Measurements from ENCODE around the gene SUPT5H.
A peak's percentile ranks its signal among the peaks of the same experiment; 100 is the strongest.

Gene SUPT5H

DNA sequence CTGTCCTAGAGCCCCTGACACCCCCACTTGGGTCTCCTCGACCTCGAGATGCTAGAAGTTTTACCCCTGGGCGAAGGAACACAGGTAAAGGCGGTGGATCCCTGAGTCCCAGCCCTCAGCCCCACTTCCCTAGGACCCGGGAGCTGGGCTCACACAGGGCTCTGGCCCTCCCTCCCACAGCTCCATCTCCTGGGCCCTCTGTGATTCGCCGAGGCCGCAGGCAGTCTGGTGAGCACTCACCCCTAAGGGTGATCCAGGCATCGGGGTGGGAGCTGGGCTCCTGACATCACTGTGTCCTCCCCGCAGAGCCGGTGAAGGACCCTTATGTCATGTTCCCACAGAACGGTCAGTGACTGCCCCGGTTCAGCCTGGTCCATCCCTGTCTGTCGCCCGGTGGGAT lies 24.6 kb upstream of the SUPT5H start:
- DNase-seq: no peak

DNA sequence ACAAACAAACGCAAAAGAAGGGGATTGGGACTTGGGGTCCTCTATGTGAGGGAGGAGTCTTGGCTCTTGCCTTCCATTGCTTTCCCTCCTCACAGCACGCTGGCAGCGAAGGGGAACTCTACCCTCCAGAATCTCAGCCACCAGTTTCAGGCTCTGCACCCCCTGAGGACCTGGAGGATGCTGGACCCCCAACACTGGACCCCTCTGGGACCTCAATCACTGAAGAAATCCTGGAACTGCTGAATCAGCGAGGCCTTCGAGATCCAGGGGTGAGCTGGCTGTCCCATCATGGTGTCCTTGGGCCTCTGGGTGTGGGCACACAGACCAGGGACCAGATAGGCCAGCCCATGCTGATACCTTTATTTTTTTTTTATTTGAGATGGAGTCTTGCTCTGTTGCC lies 23.4 kb upstream of the SUPT5H start:
- no peak for DNase-seq
- in situ Hi-C loops (cut with HindIII; ENCODE audit: low pct_ligation_motif_present, low pct_unique_long_range_greater_than_20kb, low sequenced_read_pairs): no loop called here

More for the DNA sequence above, 24.6 kb upstream of the SUPT5H start:
- in situ Hi-C loops (cut with HindIII; ENCODE audit: low pct_ligation_motif_present, low pct_unique_long_range_greater_than_20kb, low sequenced_read_pairs): no loop called here

DNA sequence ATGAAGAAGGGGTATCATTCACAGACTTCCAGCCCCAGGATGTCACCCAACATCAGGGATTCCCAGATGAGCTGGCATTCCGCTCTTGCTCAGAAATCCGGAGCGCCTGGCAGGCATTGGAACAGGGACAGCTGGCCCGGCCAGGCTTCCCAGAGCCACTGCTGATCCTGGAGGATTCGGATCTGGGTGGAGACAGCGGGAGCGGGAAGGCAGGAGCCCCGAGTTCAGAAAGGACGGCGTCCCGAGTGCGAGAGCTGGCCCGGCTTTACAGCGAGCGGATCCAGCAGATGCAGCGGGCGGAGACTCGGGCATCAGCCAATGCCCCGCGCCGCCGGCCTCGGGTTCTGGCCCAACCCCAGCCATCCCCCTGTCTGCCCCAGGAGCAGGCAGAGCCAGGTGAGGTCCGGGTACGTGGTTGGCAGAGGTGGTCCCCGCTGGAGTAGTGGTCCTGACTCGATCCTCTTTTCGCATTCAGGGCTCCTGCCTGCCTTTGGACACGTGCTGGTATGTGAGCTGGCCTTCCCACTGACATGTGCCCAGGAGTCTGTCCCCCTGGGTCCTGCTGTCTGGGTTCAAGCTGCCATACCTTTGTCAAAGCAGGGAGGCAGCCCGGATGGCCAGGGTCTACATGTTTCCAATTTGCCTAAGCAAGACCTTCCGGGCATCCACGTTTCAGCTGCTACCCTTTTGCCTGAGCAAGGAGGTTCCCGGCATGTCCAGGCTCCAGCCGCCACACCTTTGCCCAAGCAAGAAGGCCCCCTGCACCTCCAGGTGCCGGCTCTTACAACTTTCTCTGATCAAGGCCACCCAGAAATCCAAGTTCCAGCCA lies 21.9 kb upstream of the SUPT5H start:
- no peak for DNase-seq

DNA sequence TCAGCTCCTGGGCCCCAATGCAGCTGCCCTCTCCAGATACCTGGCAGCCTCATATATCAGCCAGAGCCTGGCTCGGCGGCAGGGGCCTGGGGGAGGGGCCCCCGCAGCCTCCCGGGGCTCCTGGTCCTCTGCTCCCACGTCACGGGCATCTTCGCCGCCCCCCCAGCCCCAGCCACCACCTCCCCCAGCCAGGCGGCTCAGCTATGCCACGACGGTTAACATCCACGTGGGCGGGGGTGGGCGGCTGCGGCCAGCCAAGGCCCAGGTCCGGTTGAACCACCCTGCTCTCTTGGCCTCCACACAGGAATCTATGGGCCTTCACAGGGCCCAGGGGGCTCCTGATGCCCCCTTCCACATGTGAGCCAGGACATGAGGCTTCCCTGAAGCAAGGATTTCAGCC lies 20.4 kb upstream of the SUPT5H start:
- in situ Hi-C loops (cut with HindIII; ENCODE audit: low pct_ligation_motif_present, low pct_unique_long_range_greater_than_20kb, low sequenced_read_pairs): no loop called here
- no peak for DNase-seq

More for the DNA sequence above, 21.9 kb upstream of the SUPT5H start:
- in situ Hi-C loops (cut with HindIII; ENCODE audit: low pct_ligation_motif_present, low pct_unique_long_range_greater_than_20kb, low sequenced_read_pairs): no loop called here

DNA sequence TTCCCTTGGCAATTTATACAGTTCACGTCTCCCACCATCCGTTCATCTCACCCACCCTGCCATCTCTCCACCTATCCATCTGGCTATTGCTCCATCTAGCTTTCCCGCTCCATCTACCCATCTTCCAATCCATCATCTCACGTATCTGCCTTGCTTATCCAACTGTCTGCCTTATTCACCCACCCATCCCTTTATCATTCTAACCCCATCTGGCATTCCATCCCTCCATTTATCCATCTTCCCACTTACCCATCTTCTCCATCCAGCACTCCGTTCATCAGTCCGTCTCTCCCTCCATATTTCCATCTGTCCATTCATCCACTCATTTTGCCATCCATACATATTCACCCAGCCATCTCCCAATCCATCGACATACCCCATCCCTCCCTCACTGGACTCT lies 19.6 kb upstream of the SUPT5H start:
- DNase-seq: no peak
- in situ Hi-C loops (cut with HindIII; ENCODE audit: low pct_ligation_motif_present, low pct_unique_long_range_greater_than_20kb, low sequenced_read_pairs): no loop called here

DNA sequence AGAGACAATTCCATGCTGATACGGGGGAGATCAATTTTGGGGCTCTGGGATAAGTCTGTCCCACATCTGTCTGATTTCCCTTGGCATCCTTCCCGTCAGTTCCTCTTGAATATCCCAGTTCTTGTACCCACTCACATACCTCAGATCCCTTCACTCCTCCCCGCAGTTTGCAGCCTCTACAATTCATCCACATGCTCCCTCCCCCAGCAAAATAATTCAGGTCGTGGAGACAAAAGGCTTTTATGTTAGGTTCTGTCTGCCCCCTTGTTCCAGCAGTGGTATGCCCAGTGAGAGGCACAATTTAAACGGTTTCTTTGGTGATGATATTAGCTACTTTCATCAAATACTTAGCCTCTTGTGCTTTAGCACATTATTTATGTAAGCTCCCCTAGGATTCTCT lies 19.2 kb upstream of the SUPT5H start:
- DNase-seq: no peak
- in situ Hi-C loops (cut with HindIII; ENCODE audit: low pct_ligation_motif_present, low pct_unique_long_range_greater_than_20kb, low sequenced_read_pairs): no loop called here

DNA sequence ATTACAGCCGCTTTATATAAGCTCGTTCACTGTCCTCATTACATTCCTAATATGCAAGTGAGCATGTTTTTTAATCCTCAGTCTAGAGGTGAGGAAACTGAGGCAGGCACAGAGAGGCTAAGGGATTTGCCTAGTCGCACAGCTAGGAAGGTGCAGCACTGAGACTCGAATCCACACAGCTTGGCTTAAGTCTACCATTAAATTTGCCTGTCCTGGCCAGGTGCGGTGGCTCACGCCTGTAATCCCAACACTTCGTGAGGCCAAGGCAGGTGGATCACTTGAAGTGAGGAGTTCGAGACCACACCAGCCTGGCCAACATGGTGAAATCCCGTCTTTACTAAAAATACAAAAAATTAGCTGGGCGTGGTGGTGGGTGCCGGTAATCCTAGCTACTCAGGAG lies 17.7 kb upstream of the SUPT5H start:
- no peak for DNase-seq
- in situ Hi-C loops (cut with HindIII; ENCODE audit: low pct_ligation_motif_present, low pct_unique_long_range_greater_than_20kb, low sequenced_read_pairs): no loop called here

DNA sequence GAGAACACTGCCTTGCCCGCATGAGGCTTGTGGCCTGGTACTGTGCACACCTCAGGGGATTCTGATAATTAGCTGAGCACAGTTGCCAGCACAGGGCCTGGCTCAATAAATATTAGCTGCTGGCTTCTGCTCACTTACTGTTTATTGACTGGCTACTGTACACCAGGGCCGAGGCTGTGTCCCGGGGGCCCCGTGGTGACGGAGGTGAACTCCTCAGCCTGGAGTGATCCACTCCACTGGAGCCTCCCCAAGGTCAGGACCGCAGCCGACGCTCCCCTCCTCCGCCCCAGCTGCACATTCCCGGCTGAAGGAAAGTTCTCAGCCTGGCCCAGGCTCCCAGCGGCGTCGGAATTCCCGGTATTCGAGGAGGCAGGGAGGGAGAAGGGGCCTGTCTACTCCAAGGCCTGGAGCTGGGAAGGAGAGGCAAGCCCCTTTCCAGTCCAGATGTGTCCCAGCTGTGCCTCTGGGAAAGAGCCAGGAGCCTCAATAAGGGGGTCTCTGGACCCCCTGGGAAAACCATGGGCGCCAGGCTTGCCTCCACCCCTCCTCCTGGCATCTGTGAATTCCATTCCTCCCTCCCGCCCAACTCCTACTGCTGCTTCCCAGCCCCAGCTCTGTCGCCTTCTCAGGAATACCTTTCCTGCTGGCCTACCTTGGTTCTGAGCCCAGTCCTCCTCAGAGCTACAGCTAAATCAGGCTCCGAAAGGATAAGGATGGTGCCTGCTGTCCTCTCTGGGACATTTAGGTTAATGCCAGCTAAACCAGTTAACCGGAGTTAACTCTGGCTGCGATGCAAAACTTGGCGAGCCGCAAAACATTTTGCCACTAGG lies 16.9 kb upstream of the SUPT5H start:
- peak; percentile 80 for DNase-seq
- in situ Hi-C loops (cut with HindIII; ENCODE audit: low pct_ligation_motif_present, low pct_unique_long_range_greater_than_20kb, low sequenced_read_pairs): no loop called here

DNA sequence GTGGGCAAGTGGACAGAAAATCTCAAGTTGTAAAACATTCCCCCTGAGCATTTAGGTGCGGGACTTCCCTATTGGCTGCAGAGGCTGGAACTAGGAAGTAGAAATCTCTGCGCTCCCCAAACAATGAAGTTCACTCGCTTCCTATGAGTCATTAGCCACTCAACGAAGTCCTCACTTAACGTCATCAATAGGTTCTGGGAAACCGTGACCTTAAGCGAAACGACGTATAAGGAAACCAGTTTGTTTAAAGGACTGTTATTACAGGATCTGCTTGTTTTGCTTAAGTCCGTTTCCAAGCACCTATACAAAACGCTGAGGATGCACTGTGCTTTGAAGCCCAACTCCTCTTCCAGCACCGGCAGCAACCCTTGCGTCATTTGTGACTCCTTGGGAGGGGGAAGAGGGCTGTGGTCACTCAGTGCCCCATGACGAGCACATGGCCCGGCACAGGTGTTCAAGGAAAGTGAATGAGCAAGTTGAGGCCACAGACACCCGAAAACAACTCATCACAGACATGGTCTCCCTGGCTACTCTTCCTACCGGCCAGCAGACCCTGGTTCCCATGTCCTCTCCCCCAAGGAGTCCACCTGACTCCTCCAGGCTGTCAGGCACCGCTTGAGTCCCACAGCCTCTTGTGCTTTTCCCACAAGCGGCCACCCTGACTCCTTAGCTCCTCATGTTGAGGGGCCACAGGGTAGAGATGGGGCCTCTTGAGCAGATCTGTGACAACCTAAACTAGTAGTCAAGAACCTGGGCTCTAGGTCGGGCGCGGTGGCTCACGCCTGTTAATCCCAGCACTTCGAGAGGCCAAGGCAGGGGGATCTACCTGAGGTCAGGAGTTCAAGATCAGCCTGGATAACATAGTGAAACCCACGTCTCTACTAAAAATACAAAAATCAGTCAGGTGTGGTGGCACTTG lies 14.4 kb upstream of the SUPT5H start:
- peak; percentile 96 for DNase-seq
- in situ Hi-C loops (cut with HindIII; ENCODE audit: low pct_ligation_motif_present, low pct_unique_long_range_greater_than_20kb, low sequenced_read_pairs): no loop called here

DNA sequence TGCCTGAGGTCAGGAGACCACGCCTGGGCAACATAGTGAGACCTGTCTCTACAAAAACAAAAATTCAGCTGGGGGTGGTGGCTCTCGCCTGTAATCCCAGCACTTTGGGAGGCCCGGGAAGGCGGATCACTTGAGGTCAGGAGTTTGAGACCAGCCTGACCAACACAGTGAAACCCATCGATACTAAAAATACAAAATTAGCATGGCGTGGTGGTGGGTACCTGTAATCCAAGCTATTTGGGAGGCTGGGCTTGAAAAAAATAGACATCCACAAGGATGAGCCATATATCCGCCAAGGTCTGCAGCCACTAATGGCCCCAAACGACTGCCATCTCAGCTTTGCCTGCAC lies 12.7 kb upstream of the SUPT5H start:
- in situ Hi-C loops (cut with HindIII; ENCODE audit: low pct_ligation_motif_present, low pct_unique_long_range_greater_than_20kb, low sequenced_read_pairs): no loop called here
- no peak for DNase-seq

DNA sequence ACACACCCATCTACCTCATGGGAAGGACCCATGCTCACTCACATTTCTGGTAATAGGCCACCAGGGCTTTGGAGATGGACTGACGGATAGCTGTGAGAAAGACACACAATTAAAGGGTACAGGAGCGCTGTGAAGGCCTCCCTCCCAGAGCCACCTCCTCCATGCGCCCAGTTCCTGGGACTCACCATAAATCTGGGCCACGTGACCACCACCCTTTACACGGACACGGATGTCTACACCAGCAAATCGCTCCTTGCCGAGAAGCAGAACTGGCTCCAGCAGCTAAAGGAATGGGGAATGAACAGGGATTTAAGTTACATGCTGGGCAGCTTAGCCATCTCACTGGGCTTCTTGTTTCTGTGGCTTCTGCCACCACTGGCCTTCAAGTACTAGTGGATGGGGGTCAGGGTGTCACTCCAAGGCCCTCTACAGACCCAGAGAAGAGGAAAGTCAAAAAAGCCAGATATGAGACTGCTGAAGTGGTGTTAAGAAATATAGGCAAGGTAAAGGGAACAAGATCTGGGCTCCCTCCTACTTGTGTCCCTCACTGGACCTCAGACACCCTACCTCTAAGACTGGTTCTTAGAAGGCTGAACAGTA lies 11.8 kb upstream of the SUPT5H start:
- in situ Hi-C loops (cut with HindIII; ENCODE audit: low pct_ligation_motif_present, low pct_unique_long_range_greater_than_20kb, low sequenced_read_pairs): no loop called here
- no peak for DNase-seq

DNA sequence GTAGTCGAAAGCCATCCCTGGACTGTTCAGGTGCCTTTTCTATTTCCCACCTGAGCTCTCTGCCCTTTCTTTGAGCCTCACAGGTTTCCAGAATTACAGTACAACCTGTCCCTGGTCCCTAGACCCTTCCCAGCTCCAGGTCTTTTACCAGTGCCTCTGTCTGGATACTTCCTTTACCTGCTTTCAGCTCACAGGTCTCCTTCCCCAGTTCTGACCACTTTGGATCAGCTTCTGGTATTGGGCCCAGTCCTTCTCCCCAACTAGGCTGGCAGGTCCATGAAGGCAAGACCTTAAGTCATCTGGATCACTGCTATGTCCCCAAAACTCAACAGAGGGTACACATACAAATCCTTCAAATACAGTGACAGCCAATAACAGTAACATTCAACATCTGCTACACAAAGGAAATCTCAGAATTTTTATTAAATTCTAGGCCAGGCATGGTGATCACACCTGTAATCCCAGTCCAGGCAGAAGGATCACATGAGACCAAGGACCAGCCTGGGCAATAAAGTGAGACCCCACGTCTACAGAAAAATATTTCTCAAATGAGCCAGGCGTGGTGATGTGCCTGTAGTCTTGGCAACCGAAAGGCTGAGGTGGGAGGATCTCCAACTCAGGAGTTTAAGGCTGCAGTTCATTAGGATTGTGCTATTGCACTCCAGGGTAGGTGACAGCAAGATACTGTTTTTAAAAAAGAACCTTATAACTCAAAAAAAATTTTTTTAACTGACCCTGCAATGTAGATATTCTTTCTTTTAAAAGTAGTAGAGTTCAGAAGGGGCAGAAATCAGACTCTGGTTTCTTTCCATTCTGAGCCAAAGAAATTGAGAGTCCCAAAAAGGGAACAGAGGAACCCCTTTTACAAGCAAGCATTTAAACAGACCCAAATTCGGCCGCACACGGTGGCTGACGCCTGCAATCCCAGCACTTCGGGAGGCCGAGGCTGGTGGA lies 11.0 kb upstream of the SUPT5H start:
- DNase-seq: no peak
- in situ Hi-C loops (cut with HindIII; ENCODE audit: low pct_ligation_motif_present, low pct_unique_long_range_greater_than_20kb, low sequenced_read_pairs): no loop called here

DNA sequence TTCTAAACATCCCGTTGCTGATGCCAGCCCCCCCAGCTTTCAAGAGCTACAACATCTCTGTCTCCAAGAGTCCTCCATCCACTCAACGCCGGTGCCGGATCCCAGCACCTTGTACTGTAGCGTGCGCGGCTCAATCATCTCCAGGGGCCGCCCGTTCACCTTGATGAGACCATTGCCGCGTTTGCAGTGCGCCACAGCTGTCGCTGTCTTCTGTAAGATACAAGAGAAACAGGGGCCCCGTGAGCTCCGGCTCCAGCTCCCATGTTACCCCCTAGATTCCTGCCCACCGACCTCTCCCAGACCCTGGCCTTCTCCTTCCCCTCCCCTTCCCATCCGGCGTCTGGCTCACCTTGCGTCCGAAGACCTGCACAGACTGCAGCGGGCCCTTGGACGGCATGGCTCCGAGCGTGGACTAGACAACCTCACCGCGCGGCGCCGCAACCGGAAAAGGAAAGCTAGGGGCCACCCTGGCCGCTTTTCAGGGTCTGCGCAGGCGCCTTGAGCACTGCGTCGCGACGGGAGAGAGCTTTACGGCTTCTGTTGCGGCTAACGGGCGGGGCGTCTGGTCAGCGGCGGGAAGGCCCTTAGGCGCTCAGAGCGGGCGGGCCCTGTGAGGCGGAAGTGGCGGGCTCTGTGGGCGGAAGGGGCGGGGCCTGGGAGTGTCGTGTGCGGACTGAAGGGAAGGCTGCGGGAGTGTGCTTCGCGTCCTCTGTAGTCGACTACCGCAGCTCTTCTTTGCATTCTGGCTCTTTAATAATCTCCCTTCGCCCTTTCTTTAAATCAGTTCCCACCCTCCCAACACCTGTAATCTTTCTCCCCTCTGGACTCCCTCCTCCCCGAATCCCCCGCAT lies 9.7 kb upstream of the SUPT5H start, which contains the start of gene RPS16:
Gene RPS16, minus strand, starts transcription at position 451 of the 851 bp plus-strand sequence. Its CDS starts 54 bp downstream, at position 397.
- in situ Hi-C loops (cut with HindIII; ENCODE audit: low pct_ligation_motif_present, low pct_unique_long_range_greater_than_20kb, low sequenced_read_pairs): no loop called here

DNA sequence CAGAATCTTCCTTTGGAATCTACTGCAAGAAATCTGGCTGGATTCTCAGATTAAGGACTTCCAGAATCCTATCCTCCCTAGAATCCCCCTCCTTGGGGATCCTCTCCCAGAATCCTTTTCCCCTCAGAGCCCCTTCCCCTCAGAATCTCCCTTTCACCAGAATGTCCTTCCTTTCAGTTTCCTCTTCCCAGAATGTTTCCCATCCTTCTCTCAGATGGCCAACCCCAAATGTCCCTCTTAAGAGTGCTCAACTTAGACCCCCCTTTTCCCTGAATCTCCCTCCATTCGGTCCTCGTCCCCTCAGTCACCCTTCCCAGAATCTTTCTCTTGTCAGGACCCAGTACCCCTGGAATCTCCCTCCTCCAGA lies 9.0 kb upstream of the SUPT5H start:
- in situ Hi-C loops (cut with HindIII; ENCODE audit: low pct_ligation_motif_present, low pct_unique_long_range_greater_than_20kb, low sequenced_read_pairs): no loop called here

More for the DNA sequence above, 9.7 kb upstream of the SUPT5H start, which contains the start of gene RPS16:
- peak; percentile 96 for DNase-seq

DNA sequence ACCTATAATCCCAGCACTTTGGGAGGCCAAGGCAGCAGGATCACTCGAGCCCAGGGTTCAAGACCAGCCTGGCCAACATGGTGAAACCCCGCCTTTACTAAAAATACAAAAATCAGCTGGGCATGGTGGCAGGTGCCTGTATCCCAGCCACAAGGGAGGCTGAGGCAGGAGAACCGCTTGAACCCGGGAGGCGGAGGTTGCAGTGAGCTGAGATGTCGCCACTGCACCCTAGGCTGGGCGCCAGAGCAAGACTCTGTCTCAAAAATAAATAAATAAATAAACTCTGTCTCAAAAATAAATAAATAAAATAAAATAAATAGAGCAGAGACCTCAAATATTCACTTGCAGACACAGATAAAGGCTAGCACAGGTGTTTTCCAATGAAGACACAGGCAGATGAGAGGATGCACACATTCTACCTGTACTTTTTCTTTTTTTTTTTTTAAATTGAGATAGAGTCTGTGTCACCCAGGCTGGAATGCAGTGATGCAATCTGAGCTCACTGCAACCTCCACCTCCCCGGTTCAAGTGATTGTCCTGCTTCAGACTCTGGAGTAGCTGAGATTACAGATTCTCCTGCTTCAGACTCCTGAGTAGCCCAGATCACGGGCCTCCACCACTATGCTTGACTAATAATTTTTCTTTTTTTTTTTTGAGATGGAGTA lies 7.0 kb upstream of the SUPT5H start:
- in situ Hi-C loops (cut with HindIII; ENCODE audit: low pct_ligation_motif_present, low pct_unique_long_range_greater_than_20kb, low sequenced_read_pairs): no loop called here
- peak; percentile 44 for DNase-seq

More for the DNA sequence above, 9.0 kb upstream of the SUPT5H start:
- no peak for DNase-seq

DNA sequence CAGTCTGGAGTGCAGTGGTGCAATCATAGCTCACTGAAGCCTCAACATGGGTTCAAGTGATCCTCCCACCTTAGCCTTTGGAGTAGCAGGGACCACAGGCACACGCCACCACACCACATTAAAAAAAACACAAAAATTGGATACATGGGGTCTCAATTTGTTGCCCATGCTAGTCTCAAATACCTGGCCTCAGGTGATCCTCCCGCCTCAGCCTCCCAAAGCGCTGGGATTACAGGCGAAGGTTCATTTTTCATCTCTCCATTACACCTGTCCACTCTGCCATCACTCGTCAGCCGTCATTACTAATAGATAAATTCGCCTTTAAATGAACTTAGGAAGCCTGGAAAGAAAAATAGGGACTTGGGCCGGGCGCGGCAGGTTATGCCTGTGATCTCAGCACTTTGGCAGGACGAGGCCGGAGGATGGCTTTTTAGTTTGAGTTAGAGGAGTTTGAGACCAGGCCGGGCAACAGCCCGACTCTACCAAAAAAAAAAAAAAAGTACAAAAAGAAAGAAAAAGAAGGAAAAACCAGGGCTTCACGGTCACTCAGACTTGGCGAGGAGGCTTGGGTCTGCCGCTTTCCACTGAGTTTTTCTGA lies 685 bp upstream of the SUPT5H start:
- DNase-seq: no peak
- in situ Hi-C loops (cut with HindIII; ENCODE audit: low pct_ligation_motif_present, low pct_unique_long_range_greater_than_20kb, low sequenced_read_pairs): no loop called here
